OCI-LY1 (cell line): ENCODE data around the gene SERPINI1.

Experiments
- H2AFZ ChIP-seq: fragments of 200-600 bp; sonication (generic), shearing (Covaris generic); 2 replicates; pipeline ENCODE4 v1.6.0; 2014; ENCODE audit warnings: antibody characterized with exemption, mild to moderate bottlenecking, low read length
- H3F3A ChIP-seq: fragments of 200-600 bp; sonication (generic), shearing (Covaris generic); 2 replicates; pipeline ENCODE4 v1.6.0; 2014; ENCODE audit warnings: mild to moderate bottlenecking, antibody characterized with exemption, low read length, moderate library complexity; ENCODE audit not compliant: insufficient read depth
- H3K27ac ChIP-seq: fragments of 200-600 bp; sonication (generic); 2 replicates; pipeline ENCODE4 v1.5.1; 2014; ENCODE audit warnings: low read length, mixed run types, mild to moderate bottlenecking, low read depth; ENCODE audit not compliant: poor library complexity, severe bottlenecking
- H3K27me3 ChIP-seq: fragments of 200-600 bp; sonication (generic); 2 replicates; pipeline ENCODE4 v1.6.0; 2014; ENCODE audit warnings: antibody characterized with exemption, mild to moderate bottlenecking, low read length, moderate library complexity; ENCODE audit not compliant: insufficient read depth
- H3K36me3 ChIP-seq: fragments of 200-600 bp; sonication (generic); 2 replicates; pipeline ENCODE4 v1.6.1; 2014; ENCODE audit warnings: mild to moderate bottlenecking, antibody characterized with exemption, low read length, moderate library complexity, mixed read lengths; ENCODE audit not compliant: insufficient read depth
- H3K4me1 ChIP-seq: fragments of 200-600 bp; sonication (generic); 2 replicates; pipeline ENCODE4 v1.5.1; 2014; ENCODE audit warnings: mild to moderate bottlenecking, low read length, moderate library complexity; ENCODE audit not compliant: insufficient read depth, severe bottlenecking
- H3K4me2 ChIP-seq: fragments of 200-600 bp; sonication (generic), shearing (Covaris generic); 2 replicates; pipeline ENCODE4 v1.6.1; 2014; ENCODE audit warnings: low read length
- H3K4me3 ChIP-seq: fragments of 200-600 bp; sonication (generic); 2 replicates; pipeline ENCODE4 v1.5.1; 2014; ENCODE audit warnings: low read length, low read depth, mild to moderate bottlenecking, mixed read lengths; ENCODE audit not compliant: poor library complexity, severe bottlenecking
- H3K79me2 ChIP-seq: fragments of 200-600 bp; shearing (Covaris generic); 2 replicates; pipeline ENCODE4 v1.6.1; 2016; ENCODE audit warnings: mixed run types, low read length, mixed read lengths; ENCODE audit not compliant: insufficient read depth
- H3K9ac ChIP-seq: fragments of 200-600 bp; sonication (generic), shearing (Covaris generic); 2 replicates; pipeline ENCODE4 v1.6.1; 2014; ENCODE audit warnings: mild to moderate bottlenecking, low read length, mixed read lengths
- H3K9me2 ChIP-seq: fragments of 200-600 bp; sonication (generic), shearing (Covaris generic); 2 replicates; pipeline ENCODE4 v1.6.1; 2014; ENCODE audit warnings: low read depth, mild to moderate bottlenecking, low read length, mixed read lengths
- H3K9me3 ChIP-seq: fragments of 200-600 bp; shearing (Covaris generic); 2 replicates; pipeline ENCODE4 v1.6.1; 2014; ENCODE audit warnings: low read length, mixed read lengths
- H4K20me1 ChIP-seq: fragments of 200-600 bp; sonication (generic), shearing (Covaris generic); 2 replicates; pipeline ENCODE4 v1.6.0; 2016; ENCODE audit warnings: mild to moderate bottlenecking, low read length; ENCODE audit not compliant: insufficient read depth
- CTCF ChIP-seq: fragments of 200-600 bp; sonication (generic), shearing (Covaris generic); IDR thresholded peaks from 2 replicates; pipeline ENCODE4 v1.5.1; 2017; ENCODE audit warnings: mild to moderate bottlenecking, antibody characterized with exemption, low read length, moderate library complexity, mixed read lengths
- EZH2 ChIP-seq: fragments of 200-600 bp; sonication (generic), shearing (Covaris generic); IDR thresholded peaks from 2 replicates; pipeline ENCODE4 v1.8.0; 2017; ENCODE audit warnings: borderline replicate concordance, mixed run types, mild to moderate bottlenecking, antibody characterized with exemption, low read length, moderate library complexity, mixed read lengths

The SERPINI1 gene

DNA sequence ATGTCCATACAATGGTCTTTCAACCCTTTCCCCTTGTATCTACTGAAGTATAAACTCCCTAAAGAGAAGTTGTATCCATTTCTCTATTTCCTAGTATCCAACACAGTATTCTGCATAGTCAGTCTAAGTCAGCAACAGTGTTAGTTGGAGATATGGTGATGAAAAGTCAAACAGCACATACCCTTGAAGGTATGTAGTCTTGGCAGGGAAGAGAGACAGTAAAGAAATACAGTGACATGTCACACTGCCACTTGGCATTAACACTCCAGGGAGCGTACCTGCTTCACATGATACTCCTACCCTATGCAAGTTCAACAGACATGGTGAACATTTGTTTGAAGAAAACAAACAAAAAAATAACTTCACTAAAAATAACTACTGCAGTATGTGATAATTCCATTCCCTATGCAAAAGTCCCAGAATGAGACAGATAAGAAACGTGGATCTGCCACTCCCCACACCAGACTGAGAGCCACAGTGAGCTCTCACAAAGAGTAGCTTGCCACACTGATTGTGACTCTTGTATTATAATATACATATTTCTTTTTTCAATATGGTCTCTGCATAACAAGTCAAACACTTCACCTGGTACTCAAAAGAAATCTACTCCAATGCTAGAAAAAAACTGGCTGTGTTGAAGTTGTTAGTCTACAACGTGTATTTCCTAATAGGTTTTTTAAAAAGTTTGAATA is 6.7 kb upstream of the SERPINI1 start:
- no peak overlapping the region; the same call in 1 of the 2 replicates for H3K4me2 ChIP-seq

DNA sequence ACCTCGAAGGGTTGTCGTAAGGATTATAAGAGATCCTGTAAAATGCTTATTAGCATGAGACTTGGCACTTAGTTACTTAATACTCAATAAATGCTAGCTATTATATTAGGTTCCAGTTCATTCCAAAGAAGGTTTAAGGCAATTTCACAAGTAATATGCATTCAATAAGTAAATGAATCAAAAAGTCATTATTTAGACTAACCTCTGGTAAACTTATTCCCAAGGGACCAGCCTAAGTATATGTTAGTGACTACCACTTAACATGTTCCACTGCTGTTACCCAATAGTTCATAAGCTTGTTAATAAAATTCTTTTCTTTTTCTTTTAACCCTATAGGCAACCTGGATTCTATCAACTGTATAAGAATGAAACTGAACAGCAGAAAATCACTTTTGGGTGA is 5.9 kb upstream of the SERPINI1 start:
- Histone ChIP-seq H3K9me3 (no peaks in the 10 kb centered on the region), H2AFZ (no peak overlapping the region), H3K4me1 (peaks cover 75% of the 10 kb centered on the region), H3K27ac (no peak overlapping the region), H3K36me3 (peaks cover 12% of the 10 kb centered on the region; the same call in 1 of the 2 replicates), H3K27me3 (no peaks in the 10 kb centered on the region), H3K79me2 (peaks cover 96% of the 10 kb centered on the region), H3K9me2 (no peaks in the 10 kb centered on the region), H3K9ac (no peak overlapping the region), H3K4me2 (no peak overlapping the region), H4K20me1 (peaks cover 3% of the 10 kb centered on the region; the same call in 1 of the 2 replicates), H3K4me3 (no peak overlapping the region), H3F3A (no peaks in the 10 kb centered on the region)
- TF ChIP-seq CTCF (no peak), EZH2 (no peak)

More for the DNA sequence above, 6.7 kb upstream of the SERPINI1 start:
- no peaks in the 10 kb centered on the region for H3K27me3 ChIP-seq
- peaks cover 99% of the 10 kb centered on the region for H3K79me2 ChIP-seq
- H3K9ac ChIP-seq = no peak overlapping the region
- no peaks in the 10 kb centered on the region for H3K9me3 ChIP-seq
- peaks cover 3% of the 10 kb centered on the region; the same call in 1 of the 2 replicates for H4K20me1 ChIP-seq
- no peaks in the 10 kb centered on the region for H3K9me2 ChIP-seq
- H3K4me3 ChIP-seq = no peak overlapping the region
- TF ChIP-seq CTCF (no peak), EZH2 (no peak)
- H2AFZ ChIP-seq = no peak overlapping the region
- H3K36me3 ChIP-seq = peaks cover 19% of the 10 kb centered on the region; the same call in 1 of the 2 replicates
- no peaks in the 10 kb centered on the region for H3F3A ChIP-seq
- H3K27ac ChIP-seq = no peak overlapping the region
- H3K4me1 ChIP-seq = peaks cover 74% of the 10 kb centered on the region

GRCh38 chr3:167731393-167731792 is 4.1 kb upstream of the SERPINI1 start:
- H3F3A ChIP-seq = no peaks in the 10 kb centered on the region
- no peaks in the 10 kb centered on the region for H3K9me2 ChIP-seq
- no peaks in the 10 kb centered on the region for H3K27me3 ChIP-seq
- H3K4me3 ChIP-seq = no peak overlapping the region
- no peaks in the 10 kb centered on the region for H3K9me3 ChIP-seq
- peaks cover 88% of the 10 kb centered on the region for H3K79me2 ChIP-seq
- H3K4me2 ChIP-seq = no peak overlapping the region
- H3K9ac ChIP-seq = no peak overlapping the region
- peaks cover 3% of the 10 kb centered on the region; the same call in 1 of the 2 replicates for H4K20me1 ChIP-seq
- H3K36me3 ChIP-seq = peaks cover 12% of the 10 kb centered on the region; the same call in 1 of the 2 replicates
- no peak overlapping the region for H2AFZ ChIP-seq
- no peak for TF ChIP-seq EZH2
- H3K4me1 ChIP-seq = peaks cover 80% of the 10 kb centered on the region
- H3K27ac ChIP-seq = no peak overlapping the region
